CD4-positive, alpha-beta T cell treated with Interleukin-17A for 4 hours (primary cell): Measurements from ENCODE around the gene CNTN4.
"Not testable (repeated sequence)": the region's sequence is repeated elsewhere in the genome, so short reads cannot be mapped to it uniquely, and the experiment has no call there.

Experiments used
- DNase-seq: peaks from one replicate; pipeline ENCODE4 v3.0.0-alpha.2; 2020; ENCODE audit warnings: mixed read lengths

CNTN4 gene

DNA sequence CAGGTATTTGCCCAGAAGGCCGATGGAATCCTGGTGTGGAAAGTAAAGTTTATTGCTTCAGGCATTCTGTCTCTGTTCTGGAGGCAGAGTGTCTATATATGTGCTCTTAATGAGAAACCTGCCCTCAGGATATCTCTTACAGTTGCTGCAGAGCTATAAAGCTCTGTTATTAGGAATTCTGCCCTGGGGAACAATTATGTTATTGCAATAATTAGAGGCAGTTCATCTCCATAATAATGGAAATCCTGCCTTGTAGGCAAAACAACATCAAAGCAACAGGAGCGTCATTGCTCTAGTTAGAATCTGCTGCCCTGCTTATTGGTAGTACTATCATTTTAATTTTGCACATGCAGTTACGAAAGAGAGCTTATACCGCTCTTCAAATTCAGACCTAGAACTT is 835.9 kb downstream of the CNTN4 start:
- DNase-seq = no peak

DNA sequence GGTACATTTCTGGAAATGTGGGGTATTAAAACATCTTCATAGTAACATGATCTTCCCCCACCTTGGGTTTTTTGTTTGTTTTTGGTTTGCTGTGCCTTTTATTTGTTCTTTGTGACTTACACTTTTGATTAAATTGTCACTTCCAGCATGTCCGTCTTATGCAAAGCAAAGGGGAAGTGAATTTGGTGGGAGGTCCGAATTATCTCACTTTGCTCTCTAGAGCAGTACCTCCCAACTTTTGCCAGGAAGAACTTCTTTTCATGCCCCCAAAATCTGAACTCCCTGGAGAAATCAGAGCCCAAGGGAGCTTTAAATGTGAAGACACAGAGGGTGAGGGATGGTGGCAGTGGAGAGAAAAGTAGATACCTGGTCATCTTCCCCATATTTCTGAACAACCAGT is 838.4 kb downstream of the CNTN4 start:
- DNase-seq = no peak

DNA sequence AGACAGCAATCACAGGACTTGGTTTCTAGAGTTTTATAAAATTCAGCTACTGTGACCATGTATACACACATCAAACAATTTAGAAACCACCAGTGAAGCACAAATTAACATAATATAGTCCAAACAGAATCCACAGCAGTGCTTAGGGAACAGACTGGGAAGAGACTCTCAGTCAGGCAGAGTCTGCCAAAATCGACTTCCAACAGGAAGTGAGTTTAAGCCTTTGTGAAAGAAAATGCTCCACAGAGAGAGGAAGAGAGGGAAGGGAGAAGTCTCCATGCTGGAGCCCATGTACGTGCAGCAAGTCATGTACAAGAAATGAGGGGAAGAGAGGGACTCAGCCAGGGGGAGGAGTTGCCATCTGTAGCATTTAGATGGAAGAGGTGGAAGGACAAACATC is 838.9 kb downstream of the CNTN4 start:
- no peak for DNase-seq

DNA sequence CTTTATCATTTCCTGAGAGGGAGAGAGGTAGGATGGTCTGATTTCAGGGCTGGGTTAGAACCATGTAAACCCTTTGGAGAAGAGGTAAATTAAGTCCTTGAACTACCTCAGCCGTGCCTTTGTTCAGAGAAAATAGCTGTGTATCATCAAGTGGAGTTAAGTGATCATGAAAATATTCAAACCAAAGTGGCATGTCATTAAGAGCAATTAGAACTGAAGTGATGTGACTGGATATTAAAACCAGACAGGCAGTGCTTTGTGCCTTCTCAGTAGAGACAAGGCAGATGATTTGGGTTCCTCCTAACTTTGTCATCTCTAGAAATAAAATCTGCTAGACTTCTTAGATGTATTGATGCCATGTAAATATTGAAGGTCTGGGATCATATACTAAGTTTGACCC is 840.0 kb downstream of the CNTN4 start:
- no peak for DNase-seq

DNA sequence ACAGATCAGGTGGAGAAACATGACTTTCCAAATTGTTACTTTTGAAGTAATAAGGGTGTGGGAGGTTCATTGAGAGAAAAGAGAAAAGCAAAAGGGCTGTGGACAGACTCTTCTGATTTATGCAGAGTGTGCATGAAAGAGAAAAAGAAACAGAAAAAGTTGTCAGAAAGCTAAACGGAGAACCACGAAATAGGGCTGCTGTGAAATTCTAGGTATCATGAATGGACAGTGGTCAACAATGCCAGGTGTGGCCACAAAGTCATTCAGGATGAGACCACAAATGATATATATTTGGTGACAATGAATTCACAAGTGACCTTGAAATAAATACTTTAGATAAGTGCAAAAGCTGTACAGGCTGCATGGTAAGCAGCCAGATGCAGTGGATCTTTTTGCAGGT is 841.4 kb downstream of the CNTN4 start:
- no peak for DNase-seq

DNA sequence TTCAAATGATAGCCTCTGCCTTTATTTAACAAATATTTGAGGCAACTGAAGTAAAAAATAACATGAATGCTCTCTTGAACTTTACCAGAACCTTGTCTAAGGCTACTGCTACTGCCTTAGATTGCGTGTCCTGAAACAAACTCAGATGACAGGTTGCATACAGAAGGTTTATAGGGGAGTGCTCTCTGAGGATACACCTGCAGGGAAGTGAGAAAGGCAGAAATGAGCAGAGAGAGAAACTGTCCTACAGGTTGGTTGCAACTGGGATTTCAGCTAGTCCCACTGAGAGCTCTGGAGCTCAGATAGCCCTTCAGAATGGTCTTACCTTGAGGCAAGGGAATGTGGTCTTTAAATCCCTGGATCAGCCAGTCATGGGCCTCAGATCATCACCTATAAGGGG is 846.0 kb downstream of the CNTN4 start:
- DNase-seq = no peak

DNA sequence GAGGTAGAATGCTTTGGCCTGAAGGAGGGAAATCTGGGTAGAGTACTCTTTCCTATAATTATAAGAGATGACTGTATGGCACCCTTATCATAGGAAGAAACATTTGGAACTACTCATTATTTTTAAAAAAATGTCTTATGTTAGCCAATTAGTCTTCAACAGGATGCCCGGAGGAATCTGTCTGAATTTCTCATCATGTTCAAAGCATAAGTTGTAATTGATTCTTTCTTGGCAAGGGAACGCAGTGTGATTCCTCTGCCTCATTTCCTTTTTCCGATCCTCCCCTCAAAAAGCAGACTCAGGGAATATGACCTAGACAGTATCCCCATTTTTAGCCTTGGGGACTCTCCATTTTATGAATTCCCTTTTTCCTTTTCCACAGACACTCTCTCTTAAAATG is 846.5 kb downstream of the CNTN4 start:
- DNase-seq = no peak

DNA sequence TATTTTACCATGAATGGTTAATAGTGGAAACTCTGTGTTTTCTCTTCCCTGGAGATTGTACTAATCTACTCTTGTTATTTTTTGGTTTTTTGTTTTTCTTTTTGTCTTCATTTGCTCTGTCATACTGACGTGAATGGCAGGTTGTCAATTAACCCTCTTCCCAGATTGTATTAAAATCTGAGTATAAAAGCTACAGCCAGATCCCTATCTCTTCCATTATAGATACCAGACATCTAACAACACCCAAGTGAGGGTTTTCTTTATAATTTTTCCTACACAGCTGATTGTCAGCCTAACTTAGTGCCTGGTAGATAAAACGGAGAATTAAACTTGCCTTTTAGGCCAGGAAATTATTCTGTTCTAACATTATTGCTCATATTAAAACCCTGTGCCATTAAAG is 848.9 kb downstream of the CNTN4 start:
- DNase-seq = no peak

GRCh38 chr3:2948882-2949281 is 850.2 kb downstream of the CNTN4 start:
- DNase-seq = no peak

DNA sequence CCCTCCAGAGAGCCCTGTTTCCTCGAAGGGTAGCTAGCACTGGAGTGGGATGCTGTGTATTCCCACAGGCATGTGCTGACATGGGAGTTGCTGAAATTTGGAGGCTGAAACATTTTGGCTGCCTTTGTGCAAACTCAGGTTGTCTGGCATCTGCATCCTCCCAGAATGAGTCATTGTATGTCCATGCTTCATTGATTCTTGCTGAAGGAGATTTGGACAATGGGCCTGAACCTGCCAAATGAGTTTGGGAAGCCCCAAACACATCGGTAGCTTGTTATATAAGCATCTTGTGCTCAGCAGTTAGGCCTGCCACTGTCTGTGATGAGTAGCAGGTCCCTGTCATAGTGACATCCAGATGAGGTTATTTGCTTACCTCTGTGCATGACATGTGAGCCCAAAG is 851.5 kb downstream of the CNTN4 start:
- no peak for DNase-seq

- DNase-seq = no peak
These were observed 858.4 kb downstream of the CNTN4 start for GRCh38 chr3:2957115-2957514.

- no peak for DNase-seq
These were observed 859.9 kb downstream of the CNTN4 start for GRCh38 chr3:2958551-2958950.

GRCh38 chr3:2961576-2961975 is 862.9 kb downstream of the CNTN4 start:
- no peak for DNase-seq

GRCh38 chr3:2967871-2968270 is 869.2 kb downstream of the CNTN4 start:
- no peak for DNase-seq

GRCh38 chr3:2968475-2968874 is 869.8 kb downstream of the CNTN4 start:
- no peak for DNase-seq

GRCh38 chr3:2976212-2976611 is 877.5 kb downstream of the CNTN4 start:
- DNase-seq = no peak

GRCh38 chr3:2976796-2977195 is 878.1 kb downstream of the CNTN4 start:
- no peak for DNase-seq

DNA sequence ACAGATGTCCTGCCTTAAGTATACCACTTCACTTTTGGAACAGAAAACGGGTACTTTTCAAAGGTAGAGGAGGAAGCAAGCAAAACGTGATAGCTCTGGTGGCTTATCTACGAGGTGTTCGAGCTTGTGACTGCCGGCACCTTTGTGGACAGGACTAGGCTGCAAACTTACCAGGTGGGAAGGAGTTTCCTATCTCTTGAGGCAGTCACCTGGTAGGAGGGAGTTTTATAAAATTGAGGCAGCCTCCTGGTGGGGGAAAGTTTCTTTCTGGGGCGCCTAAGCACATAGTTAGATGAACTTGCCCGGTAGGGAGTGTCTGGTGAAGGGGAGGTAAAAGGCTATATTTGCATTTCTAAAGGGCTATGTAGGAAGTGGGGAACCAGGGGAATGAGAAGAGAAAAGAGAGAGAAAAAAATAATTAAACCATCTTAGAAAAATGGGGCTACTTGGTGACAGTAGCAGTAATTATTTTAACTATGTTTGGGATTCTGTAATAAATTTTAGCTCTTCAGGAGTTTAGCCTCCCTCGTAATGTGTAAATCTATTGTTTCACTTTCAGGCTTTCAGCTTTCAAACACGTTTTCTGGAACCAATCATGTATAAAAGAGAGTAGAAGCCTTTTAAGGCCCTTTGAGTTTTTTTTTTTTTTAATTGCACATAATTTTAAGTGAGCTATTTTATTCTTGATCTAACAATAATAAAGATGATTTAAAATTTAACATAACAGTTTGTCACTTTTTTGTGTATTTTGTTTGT is 880.5 kb downstream of the CNTN4 start:
- DNase-seq = no peak

DNA sequence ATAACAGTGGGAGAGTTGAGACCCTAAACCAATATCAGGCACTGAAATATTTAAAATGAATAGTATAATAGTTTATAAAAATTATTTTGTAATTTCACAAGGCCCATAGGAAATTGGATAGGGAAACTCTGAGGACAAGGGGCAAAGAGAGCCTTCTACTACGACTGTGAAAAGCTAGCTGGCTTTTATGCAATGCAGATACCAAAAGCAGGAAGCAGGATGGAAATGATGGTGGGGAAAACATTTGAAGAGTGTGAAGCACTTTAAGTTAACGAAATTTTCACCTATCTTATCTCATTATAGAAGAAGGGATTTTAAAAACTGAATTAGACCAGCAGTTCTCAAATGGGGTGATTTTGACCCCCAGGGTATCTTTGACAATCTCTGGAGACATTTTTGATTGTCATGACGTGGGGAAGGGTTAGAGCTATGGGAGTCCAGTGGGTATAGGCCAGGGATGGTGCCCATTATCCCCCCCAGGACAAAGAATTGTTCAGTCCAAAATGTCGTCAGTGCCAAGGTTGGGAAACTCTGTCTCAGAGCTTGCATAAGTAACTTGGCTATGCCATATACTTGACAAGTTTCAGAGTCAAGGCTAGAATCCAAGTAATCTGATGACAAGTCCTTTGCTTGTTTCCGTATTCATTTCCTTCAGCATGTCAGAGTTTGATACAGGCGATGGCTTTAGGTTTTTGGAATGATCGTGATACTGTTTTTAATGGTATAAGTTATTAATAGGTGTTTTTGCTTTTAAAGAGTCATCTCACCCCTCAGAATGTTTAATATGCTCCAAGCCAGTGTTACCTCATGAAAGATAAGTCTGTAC is 885.6 kb downstream of the CNTN4 start:
- DNase-seq = no peak

GRCh38 chr3:2984831-2985220 is 886.2 kb downstream of the CNTN4 start:
- no peak for DNase-seq

GRCh38 chr3:2985479-2985878 is 886.8 kb downstream of the CNTN4 start:
- DNase-seq = no peak

- no peak for DNase-seq
These were observed 893.9 kb downstream of the CNTN4 start for GRCh38 chr3:2992534-2992933.

DNA sequence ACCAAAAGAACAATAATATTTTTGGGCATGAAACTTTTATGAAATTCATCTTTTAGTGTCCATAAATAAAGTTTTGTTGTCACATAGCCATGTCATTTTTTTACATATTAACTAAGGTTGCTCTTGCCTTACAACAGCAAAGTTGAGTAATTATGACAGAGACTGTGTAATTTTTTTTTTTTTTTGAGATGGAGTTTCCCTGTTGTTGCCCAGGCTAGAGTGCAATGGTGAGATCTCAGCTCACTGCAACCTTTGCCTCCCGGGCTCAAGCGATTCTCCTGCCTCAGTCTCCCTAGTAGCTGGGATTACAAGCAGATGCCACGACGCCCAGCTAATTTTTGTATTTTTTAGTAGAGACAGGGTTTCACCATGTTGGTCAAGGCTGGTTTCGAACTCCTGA is 894.5 kb downstream of the CNTN4 start:
- DNase-seq = not testable (repeated sequence)

DNA sequence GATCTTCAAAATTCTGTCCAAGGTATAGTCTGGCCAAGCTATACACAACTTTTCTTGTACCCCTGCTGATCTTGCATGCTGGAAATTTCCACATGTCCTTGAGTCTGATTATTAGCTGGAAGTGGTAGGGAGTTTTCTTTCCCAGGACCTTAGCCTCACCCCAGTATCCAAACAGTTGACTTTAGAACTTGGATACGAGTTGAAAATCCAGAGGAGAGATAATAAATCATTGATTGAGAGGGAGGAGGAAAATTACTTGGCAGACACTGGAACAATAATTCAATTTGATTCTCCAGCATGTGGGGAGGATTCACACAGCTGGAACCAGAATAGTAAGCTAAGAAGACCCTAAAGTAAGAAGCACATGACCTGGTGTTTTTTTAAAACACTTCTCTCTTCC is 895.1 kb downstream of the CNTN4 start:
- no peak for DNase-seq

DNA sequence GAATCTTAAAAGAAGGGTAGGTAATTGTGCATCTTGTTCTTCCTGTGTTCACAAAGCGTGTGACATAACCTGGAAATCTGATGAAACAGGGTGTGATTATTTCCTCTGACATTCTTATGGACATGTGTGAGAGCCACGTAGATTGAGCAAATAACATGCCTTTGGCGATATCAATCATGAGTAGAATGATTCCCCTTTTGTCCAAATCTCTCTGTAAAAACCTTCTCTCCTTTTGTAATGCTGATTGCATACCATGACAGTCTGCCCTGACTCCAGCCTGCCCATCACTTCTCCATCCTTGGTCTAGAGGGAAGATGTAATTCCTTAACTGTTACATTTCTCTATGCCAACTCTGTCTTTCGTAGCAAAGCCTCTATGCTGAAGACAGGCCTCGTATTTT is 896.5 kb downstream of the CNTN4 start:
- no peak for DNase-seq
